Thoracic aorta (tissue), 2 donors: ENCODE data around the gene PTPRG. TPM values are rescaled to one million over a fixed set of nuclear protein-coding genes. Genes with fewer than 3 reads are reported as not detected.

Experiments used
- ATAC-seq: fragments of 150-250 bp; one replicate; pipeline ENCODE4 v1.8.0; 2017; ENCODE audit warnings: low read depth; ENCODE audit not compliant: insufficient number of reproducible peaks, low FRiP score
- DNase-seq: peaks from one replicate; pipeline ENCODE4 v3.0.0-alpha.2; 2020; ENCODE audit warnings: low spot score
- H3K27ac ChIP-seq, 2 donors: fragments of 200-600 bp; sonication (generic); 1 replicate in 1 of 2; 2 replicates in 1 of 2; pipeline ENCODE4 v1.5.1; 2016; ENCODE audit warnings: mild to moderate bottlenecking in 2 of 2, moderate library complexity in 2 of 2
- H3K27me3 ChIP-seq: fragments of 200-600 bp; sonication (generic); replicated peaks from 2 replicates; pipeline ENCODE4 v1.6.0; 2016; ENCODE audit warnings: mild to moderate bottlenecking; ENCODE audit not compliant: insufficient read depth
- H3K36me3 ChIP-seq: fragments of 200-600 bp; sonication (generic); one replicate; pipeline ENCODE4 v1.5.1; 2016
- H3K4me1 ChIP-seq, 2 donors: fragments of 200-600 bp; sonication (generic); 1 replicate in 1 of 2; 2 replicates in 1 of 2; pipeline versions ENCODE4 v1.5.1 to v1.6.0; 2016; ENCODE audit warnings: low read depth in 2 of 2, mild to moderate bottlenecking in 1 of 2; ENCODE audit not compliant: control insufficient read depth in 1 of 2
- H3K4me3 ChIP-seq: fragments of 200-600 bp; sonication (generic); 2 replicates; pipeline ENCODE4 v1.5.1; 2016; ENCODE audit warnings: mild to moderate bottlenecking
- H3K9me3 ChIP-seq: fragments of 200-600 bp; sonication (generic); 2 replicates; pipeline ENCODE4 v1.5.1; 2016
- CTCF ChIP-seq: fragments of 200-600 bp; sonication (generic); IDR thresholded peaks from one replicate; pipeline ENCODE4 v1.5.1; 2019; ENCODE audit warnings: antibody characterized with exemption
- total RNA-seq, 2 donors: library from RNA; depleted of rRNA; stranded (reverse); fragments of >200 nt; gene quantifications; one replicate each; pipeline versions ENCODE4 v1.1.0 to v1.2.3, GENCODE V29; 2016

PTPRG gene
- total RNA-seq, 2 donors from 2014 or later, result 154 to 208 TPM

- H3K4me1 ChIP-seq, result no peaks in the 10 kb centered on the region
- H3K4me3 ChIP-seq, result no peak overlapping the region
- no peaks in the 10 kb centered on the region for H3K36me3 ChIP-seq
- DNase-seq (no peak), ATAC-seq (no peak)
- H3K27me3 ChIP-seq, result no peaks in the 10 kb centered on the region
- no peak for TF ChIP-seq CTCF
- H3K27ac ChIP-seq, result no peak overlapping the region
- H3K9me3 ChIP-seq, result no peaks in the 10 kb centered on the region
Measured at GRCh38 chr3:62287392-62287927, 726.1 kb downstream of the PTPRG start.

GRCh38 chr3:62289922-62290321, 728.6 kb downstream of the PTPRG start:
- no peaks in the 10 kb centered on the region for H3K4me1 ChIP-seq
- no peaks in the 10 kb centered on the region for H3K9me3 ChIP-seq
- H3K27me3 ChIP-seq, result no peaks in the 10 kb centered on the region
- H3K27ac ChIP-seq, result no peak overlapping the region
- no peak for ATAC-seq
- H3K4me3 ChIP-seq, result no peak overlapping the region
- TF ChIP-seq CTCF, result no peak
- peaks cover 6% of the 10 kb centered on the region for H3K36me3 ChIP-seq
- DNase-seq, result no peak

- no peak for DNase-seq
- no peak for TF ChIP-seq CTCF
- H3K36me3 ChIP-seq, result peaks cover 6% of the 10 kb centered on the region
- no peaks in the 10 kb centered on the region for H3K9me3 ChIP-seq
- no peaks in the 10 kb centered on the region for H3K4me1 ChIP-seq
- no peak overlapping the region for H3K27ac ChIP-seq
- no peak overlapping the region for H3K4me3 ChIP-seq
- ATAC-seq, result no peak
- no peaks in the 10 kb centered on the region for H3K27me3 ChIP-seq
Measured at GRCh38 chr3:62293051-62293780, 731.8 kb downstream of the PTPRG start.

GRCh38 chr3:62295571-62295970, 734.2 kb downstream of the PTPRG start:
- TF ChIP-seq CTCF, result no peak
- ATAC-seq, result no peak
- H3K36me3 ChIP-seq, result peaks cover 6% of the 10 kb centered on the region

DNA sequence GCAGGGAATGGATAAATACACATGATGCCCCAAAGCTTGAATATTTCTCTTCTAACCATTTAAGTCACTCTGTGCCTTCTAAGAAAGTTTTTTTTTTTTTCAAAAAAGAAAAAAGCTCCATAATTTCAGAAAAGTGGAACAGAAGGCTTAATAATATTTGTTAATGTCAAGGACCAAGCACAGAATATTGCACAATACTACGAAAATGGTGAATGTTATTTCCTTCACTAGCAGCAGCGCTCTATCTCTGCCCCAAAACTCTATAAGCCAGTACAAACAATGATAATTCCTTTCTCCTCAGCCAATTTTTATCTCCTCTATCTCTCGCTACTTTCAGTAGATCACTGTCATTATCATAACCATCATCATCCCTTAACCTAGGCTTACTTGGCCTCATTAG, 739.2 kb downstream of the PTPRG start:
- Histone ChIP-seq H3K9me3 (peaks cover 9% of the 10 kb centered on the region), H3K27me3 (no peaks in the 10 kb centered on the region), H3K27ac (no peak overlapping the region), H3K4me3 (no peak overlapping the region), H3K36me3 (no peaks in the 10 kb centered on the region), H3K4me1 (peaks cover 0 to 8% of the 10 kb centered on the region in 2 donors)
- TF ChIP-seq CTCF, result no peak
- no peak for DNase-seq
- ATAC-seq, result no peak

More at GRCh38 chr3:62295571-62295970, 734.2 kb downstream of the PTPRG start:
- Histone ChIP-seq H3K9me3 (no peaks in the 10 kb centered on the region), H3K27ac (no peak overlapping the region), H3K4me1 (peaks cover 0 to 7% of the 10 kb centered on the region in 2 donors), H3K27me3 (no peaks in the 10 kb centered on the region), H3K4me3 (no peak overlapping the region)
- no peak for DNase-seq
